ENCODE data around the gene BICDL1. TPM values are rescaled to one million over a fixed set of nuclear protein-coding genes. Genes with fewer than 3 reads are reported as not detected.

BICDL1 gene
- total and polyA plus RNA-seq, 10 of the 15 experiments (the other 5 are each of a cell fraction or from before 2014, with no cell fraction given), result 0.72 to 12.3 (median 4.2) TPM

- Histone ChIP-seq H2AFZ (ENCODE audit: control insufficient read depth, low read depth, low read length) (no peak overlapping the region), H3K9me3 (replicated peaks; ENCODE audit: control insufficient read depth, insufficient read depth, low read length) (no peaks in the 10 kb centered on the region), H3K27ac (ENCODE audit: control insufficient read depth, insufficient read depth) (no peak overlapping the region), H3K9ac (ENCODE audit: control insufficient read depth, insufficient read depth, low read length) (no peak overlapping the region), H3K36me3 (ENCODE audit: control insufficient read depth in 2 of 2, insufficient read depth in 2 of 2, low read length in 1 of 2) (no peaks in the 10 kb centered on the region), H3K79me2 (ENCODE audit: control insufficient read depth, insufficient read depth, low read length) (no peaks in the 10 kb centered on the region), H3K4me3 (no peak overlapping the region), H4K20me1 (ENCODE audit: control insufficient read depth, insufficient read depth) (no peaks in the 10 kb centered on the region), H3K27me3 (replicated peaks in 1 of 2; ENCODE audit: control insufficient read depth in 2 of 2, insufficient read depth in 2 of 2, low read length in 1 of 2) (no peaks in the 10 kb centered on the region), H3K4me2 (ENCODE audit: control insufficient read depth, insufficient read depth) (no peak overlapping the region), H3K4me1 (ENCODE audit: control insufficient read depth, insufficient read depth, low read length) (no peaks in the 10 kb centered on the region)
- no peak for TF ChIP-seq ASH2L (IDR thresholded peaks at IDR 0.05; ENCODE audit: borderline replicate concordance, low read depth)
- no peak for TF ChIP-seq ZNF274 (IDR thresholded peaks at IDR 0.05; ENCODE audit: insufficient read depth, insufficient read length)
- no peak for TF ChIP-seq RB1 (IDR thresholded peaks at IDR 0.05; ENCODE audit: borderline replicate concordance)
- in situ Hi-C loops (cut with MboI) (no loop called here), intact Hi-C loops (cut with micrococcal nuclease; ENCODE audit: unreplicated experiment) (no loop called here)
- ChIA-PET POLR2A (no interaction called here), SMC1A (ENCODE audit: uncharacterized antibody, unreplicated experiment) (no interaction called here), CTCF (interaction anchor here (0.9 to 1.3 kb wide), 2 partner anchors 9 to 57 kb away, joined by 3 read pairs; no protein-coding TSS in a partner anchor), RAD21 (ENCODE audit: unreplicated experiment) (no interaction called here)
- DNase-seq (ENCODE audit: low read depth, low spot score), result no peak
- 5% methylated on average over 1 of the region's 1 CpG for WGBS (ENCODE audit: insufficient coverage, insufficient replicate concordance, low lambda C conversion rate, missing lambda C conversion rate)
- no TSS peak for BruUV-seq (replicated peaks)
- no peak for FAIRE-seq
- ATAC-seq, result no peak
These were observed 71.2 kb downstream of the BICDL1 start for GRCh38 chr12:120060196-120060595.

- POLR2A ChIA-PET, result no interaction called here
- Histone ChIP-seq H3K27ac (ENCODE audit: control insufficient read depth, insufficient read depth) (no peak overlapping the region), H3K36me3 (ENCODE audit: control insufficient read depth in 2 of 2, insufficient read depth in 2 of 2, low read length in 1 of 2) (no peaks in the 10 kb centered on the region), H3K4me1 (ENCODE audit: control insufficient read depth, insufficient read depth, low read length) (no peaks in the 10 kb centered on the region), H3K4me3 (no peak overlapping the region), H4K20me1 (ENCODE audit: control insufficient read depth, insufficient read depth) (no peaks in the 10 kb centered on the region), H2AFZ (ENCODE audit: control insufficient read depth, low read depth, low read length) (no peak overlapping the region), H3K4me2 (ENCODE audit: control insufficient read depth, insufficient read depth) (no peak overlapping the region), H3K79me2 (ENCODE audit: control insufficient read depth, insufficient read depth, low read length) (no peaks in the 10 kb centered on the region), H3K9ac (ENCODE audit: control insufficient read depth, insufficient read depth, low read length) (no peak overlapping the region), H3K27me3 (replicated peaks in 1 of 2; ENCODE audit: control insufficient read depth in 2 of 2, insufficient read depth in 2 of 2, low read length in 1 of 2) (no peaks in the 10 kb centered on the region), H3K9me3 (replicated peaks; ENCODE audit: control insufficient read depth, insufficient read depth, low read length) (no peaks in the 10 kb centered on the region)
- no peak for ATAC-seq
- intact Hi-C loops (cut with micrococcal nuclease; ENCODE audit: unreplicated experiment), result no loop called here
- 77% methylated on average over 5 of the region's 5 CpGs for WGBS (ENCODE audit: insufficient coverage, insufficient replicate concordance, low lambda C conversion rate, missing lambda C conversion rate)
- CTCF ChIA-PET, result interaction anchor here (1.3 kb wide), 1 partner anchor 58 kb away, joined by 3 read pairs; no protein-coding TSS in a partner anchor
- RAD21 ChIA-PET (ENCODE audit: unreplicated experiment), result no interaction called here
- SMC1A ChIA-PET (ENCODE audit: uncharacterized antibody, unreplicated experiment), result no interaction called here
- in situ Hi-C loops (cut with MboI), result no loop called here
- no peak for DNase-seq (ENCODE audit: low read depth, low spot score)
- no peak for FAIRE-seq
- BruUV-seq (replicated peaks), result no TSS peak
- TF ChIP-seq HSF1 (IDR thresholded peaks at IDR 0.05; ENCODE audit: low read depth, low read length) (no peak), ZNF217 (IDR thresholded peaks at IDR 0.05) (no peak), CHD4 (IDR thresholded peaks at IDR 0.05) (no peak), MTA2 (IDR thresholded peaks at IDR 0.05; ENCODE audit: low read depth) (no peak), RAD21 (IDR thresholded peaks at IDR 0.05; ENCODE audit: insufficient read depth, low read depth, low read length) (no peak), CBFB (IDR thresholded peaks at IDR 0.05; ENCODE audit: low read depth) (no peak), FOXM1 (IDR thresholded peaks at IDR 0.05; ENCODE audit: low read depth, low read length) (no peak), ZBTB33 (IDR thresholded peaks at IDR 0.05) (no peak), KDM1A (IDR thresholded peaks at IDR 0.05; ENCODE audit: borderline replicate concordance) (no peak), IRF4 (IDR thresholded peaks at IDR 0.05; ENCODE audit: low read depth, low read length) (no peak), ATF7 (IDR thresholded peaks at IDR 0.05; ENCODE audit: low read depth) (no peak), STAT3 (IDR thresholded peaks at IDR 0.05; ENCODE audit: low read depth, low read length) (no peak), CREM (IDR thresholded peaks at IDR 0.05; ENCODE audit: low read depth) (no peak), RELA (IDR thresholded peaks at IDR 0.05; ENCODE audit: borderline replicate concordance, partially characterized antibody) (no peak), EP300 (IDR thresholded peaks at IDR 0.05; ENCODE audit: borderline replicate concordance in 1 of 2, control insufficient read depth in 1 of 2, low read depth in 2 of 2, low read length in 2 of 2) (no peak)
These were observed 71.7 kb downstream of the BICDL1 start for GRCh38 chr12:120060717-120061116.
